HuH-7 (cell line): Measurements from ENCODE around the gene SGMS1.
"Not testable (repeated sequence)": the region's sequence is repeated elsewhere in the genome, so short reads cannot be mapped to it uniquely, and the experiment has no call there.

Source experiments
- DNase-seq: peaks from one replicate; pipeline ENCODE4 v3.0.0; 2011; ENCODE audit warnings: low spot score

Gene SGMS1

GRCh38 chr10:50538555-50539398 is 85.0 kb downstream of the SGMS1 start:
- peak; percentile 46 for DNase-seq

DNA sequence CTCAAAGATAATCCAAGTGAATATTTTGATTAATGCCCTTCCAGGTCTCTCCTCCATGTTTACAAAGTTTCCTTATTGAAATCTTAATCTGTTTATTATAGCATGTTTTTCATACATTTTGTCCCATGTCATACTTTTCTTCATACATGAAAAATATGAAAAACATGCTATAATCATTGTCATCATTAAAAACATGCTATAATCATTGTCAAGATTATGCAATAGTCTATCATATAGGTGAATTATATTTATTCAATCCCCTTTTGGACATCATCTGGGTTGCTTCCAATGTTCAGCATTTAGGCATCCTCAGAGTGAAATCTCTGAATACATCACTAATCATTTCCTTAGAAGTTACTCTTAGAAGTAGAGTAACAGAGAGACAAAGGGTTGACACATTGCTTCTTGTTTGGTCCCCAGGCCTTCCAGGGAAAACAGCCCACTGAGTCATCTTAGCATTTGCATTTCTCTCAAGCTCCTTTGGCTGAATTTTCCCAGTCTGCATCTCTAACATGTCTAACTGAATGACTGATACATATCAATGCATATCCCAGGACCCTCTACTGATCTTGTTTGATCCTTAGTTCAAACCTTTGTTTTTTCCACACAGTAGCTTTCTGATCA is 87.0 kb downstream of the SGMS1 start:
- DNase-seq, result no peak

GRCh38 chr10:50534748-50535376 is 88.9 kb downstream of the SGMS1 start:
- DNase-seq, result not testable (repeated sequence)

- DNase-seq, result no peak
These were observed 90.5 kb downstream of the SGMS1 start for GRCh38 chr10:50533296-50533695.

DNA sequence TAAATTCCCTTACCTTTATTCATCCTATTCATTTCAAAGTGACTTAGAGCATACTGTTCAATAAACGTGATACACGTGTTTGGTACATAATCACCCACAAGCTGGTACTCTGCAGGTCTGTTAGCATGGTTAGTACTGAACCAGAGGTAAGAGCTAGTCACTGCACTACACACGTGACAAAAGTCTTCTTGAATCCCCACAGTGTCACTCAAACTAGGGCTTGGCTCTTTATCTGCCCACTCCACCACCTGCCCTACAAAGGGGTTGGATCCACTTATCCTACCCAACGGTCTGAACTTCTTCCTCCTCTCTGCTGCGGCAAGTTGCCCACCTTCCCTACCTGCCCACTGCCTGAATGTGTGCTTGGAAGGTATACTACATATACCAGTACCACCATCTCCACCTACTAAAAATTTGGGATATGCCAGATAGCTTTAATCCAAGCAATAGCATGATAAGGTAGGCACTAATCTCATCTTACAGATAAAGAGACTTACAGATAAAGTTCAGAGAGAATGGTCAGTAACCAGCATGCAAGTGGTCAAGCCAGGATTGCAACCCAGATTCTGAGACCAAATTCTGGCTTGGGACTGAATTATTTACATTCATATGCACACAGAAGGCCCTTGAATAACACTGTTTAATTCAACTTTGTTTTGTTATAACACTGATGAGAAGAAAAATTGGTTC is 92.2 kb downstream of the SGMS1 start:
- no peak for DNase-seq

DNA sequence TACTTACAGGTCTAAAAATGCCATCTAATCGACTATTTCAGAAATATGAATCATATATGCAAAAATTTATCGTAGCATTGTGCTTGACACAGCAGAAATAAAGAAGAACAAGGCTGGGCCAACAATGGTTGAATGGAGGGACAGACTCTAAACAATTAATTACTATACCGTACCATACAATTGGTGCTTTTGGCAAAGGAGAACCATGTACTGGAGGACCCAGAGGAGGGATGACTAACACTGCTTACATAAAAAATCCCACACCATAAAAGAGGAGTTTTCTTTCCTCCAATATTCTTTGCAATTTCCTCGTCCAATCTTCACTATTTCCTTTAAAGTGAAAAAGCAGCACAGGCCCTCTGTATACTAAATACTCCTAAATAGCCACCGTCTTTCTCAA is 94.1 kb downstream of the SGMS1 start:
- no peak for DNase-seq

GRCh38 chr10:50528206-50528605 is 95.5 kb downstream of the SGMS1 start:
- DNase-seq, result no peak

DNA sequence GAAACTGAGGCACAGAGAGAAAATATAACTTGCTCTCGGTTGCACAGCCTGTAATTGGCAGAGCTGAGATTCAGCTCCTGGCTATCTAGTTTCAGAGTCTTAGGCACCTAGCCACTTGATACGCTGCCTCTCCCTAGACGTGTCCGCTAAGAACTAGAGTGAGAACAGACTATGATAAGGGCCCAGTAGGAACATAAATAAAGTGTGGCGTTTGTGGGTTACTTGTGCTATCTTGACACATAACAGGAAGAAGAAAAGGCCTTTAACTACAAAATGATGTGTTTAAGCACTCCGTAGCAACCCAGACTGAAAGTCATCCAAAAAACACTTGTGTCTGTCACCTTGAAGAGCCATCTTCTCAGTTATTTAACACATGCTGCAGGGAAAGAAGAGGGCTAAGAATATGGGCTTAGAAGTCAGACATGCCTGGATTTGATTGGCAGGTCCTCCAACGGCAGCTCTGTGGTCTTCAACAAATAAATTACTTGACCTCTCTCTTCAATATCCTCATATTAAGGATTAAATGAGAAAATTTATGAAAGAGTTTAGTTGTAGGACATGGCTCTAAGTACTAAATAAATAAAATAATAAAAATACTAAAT is 96.2 kb downstream of the SGMS1 start:
- DNase-seq, result no peak

- DNase-seq, result no peak
These were observed 97.6 kb downstream of the SGMS1 start for GRCh38 chr10:50526185-50526584.

GRCh38 chr10:50523357-50523756 is 100.4 kb downstream of the SGMS1 start:
- no peak for DNase-seq

DNA sequence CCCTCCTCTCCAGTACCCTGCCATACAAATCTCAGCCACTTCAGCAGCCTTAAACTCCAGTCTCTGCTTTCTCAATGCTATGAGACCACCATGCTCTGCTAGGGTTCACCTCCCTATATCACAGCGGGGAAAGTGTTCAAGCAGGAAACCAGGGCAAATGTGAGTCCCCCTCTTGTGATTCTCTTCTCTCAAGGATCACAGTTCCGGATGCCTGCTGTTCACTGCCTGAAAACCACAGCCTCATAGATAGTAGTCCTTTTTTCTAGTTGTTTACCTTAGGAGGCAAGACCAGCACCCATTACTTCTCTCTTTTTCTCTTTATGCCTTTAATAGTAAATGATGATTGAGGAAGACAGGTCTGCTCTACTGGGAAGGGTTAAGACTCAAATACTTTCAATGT is 100.8 kb downstream of the SGMS1 start:
- DNase-seq, result no peak

GRCh38 chr10:50520115-50520514 is 103.6 kb downstream of the SGMS1 start:
- no peak for DNase-seq

- no peak for DNase-seq
These were observed 106.1 kb downstream of the SGMS1 start for GRCh38 chr10:50517626-50518025.

DNA sequence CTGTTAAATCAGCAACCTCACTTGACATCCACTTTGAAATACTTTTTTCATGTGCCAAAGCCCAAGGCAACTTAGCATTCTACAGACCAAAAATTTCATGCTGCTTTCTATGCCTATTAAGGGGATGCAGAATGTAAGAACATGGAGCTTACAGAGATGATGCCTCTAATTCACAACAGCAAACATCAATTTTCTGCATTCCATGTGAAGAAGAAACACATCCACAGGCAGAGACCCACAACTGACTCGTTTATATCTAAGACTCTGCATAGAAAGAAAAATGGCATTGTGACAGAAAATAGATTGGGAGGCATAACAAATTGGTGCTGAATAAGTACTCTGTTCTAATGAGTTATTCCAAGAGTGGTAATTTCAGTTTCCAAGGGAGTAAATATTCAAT is 107.6 kb downstream of the SGMS1 start:
- no peak for DNase-seq

- no peak for DNase-seq
These were observed 108.3 kb downstream of the SGMS1 start for GRCh38 chr10:50515420-50515819.

- no peak for DNase-seq
These were observed 108.8 kb downstream of the SGMS1 start for GRCh38 chr10:50514995-50515394.

DNA sequence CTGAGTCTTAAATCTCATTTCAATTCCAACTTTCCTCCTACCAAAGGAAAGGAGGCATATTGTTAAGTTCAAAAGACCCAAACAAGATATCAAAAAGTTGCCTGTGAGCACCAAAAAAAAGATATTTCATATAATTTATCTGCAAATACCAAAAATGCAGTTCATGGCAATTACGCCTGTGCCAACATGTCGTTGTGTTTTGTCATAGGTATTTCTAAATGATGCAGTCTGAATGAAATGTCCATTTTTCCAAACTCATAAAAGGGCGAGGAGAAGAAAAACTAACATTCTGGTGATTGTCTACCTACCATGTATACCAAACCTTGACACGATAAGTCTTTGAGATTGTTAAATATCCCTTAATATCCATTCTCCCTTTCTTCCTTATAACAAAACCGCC is 109.8 kb downstream of the SGMS1 start:
- no peak for DNase-seq

GRCh38 chr10:50512743-50513416 is 110.9 kb downstream of the SGMS1 start:
- DNase-seq, result no peak

- DNase-seq, result no peak
These were observed 111.6 kb downstream of the SGMS1 start for GRCh38 chr10:50512214-50512595.

DNA sequence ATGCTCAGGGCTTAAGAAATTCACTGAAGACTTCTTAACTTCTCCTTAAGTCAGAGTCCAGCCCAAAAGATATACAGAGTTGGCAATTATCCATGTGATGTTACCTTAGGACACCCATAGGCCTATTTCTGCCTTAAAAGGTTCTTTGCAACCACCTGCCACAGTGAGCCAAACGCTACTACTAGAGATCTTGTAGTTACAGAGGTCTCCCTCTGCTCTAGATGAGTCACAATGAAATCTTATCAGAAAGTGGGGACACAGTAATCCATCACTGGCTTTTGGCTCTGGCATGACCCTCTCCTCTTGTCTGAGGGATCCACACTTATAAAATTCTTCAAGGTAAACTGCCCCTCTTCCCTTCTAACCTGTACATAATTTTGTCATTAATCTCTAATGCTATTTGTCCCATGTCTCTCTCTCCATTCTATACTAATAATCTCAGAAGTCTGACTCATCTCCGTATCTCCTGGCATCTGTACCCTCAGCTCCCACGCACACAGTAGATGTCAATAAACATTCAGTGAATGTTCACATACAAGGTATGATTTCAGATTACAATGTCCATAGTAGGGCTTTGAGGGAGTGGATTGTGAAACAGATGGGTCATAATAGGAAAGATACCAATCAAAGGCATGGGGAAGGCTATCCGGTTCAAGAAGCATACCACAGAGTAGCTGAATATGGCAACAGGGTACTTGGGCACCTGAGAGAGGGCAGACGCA is 112.1 kb downstream of the SGMS1 start:
- no peak for DNase-seq
